NCI-H526 treated with DMSO at 0.1 percent for 48 hours (cell line): ENCODE measurements around the gene NELFE.
"Not testable (repeated sequence)": the region's sequence is repeated elsewhere in the genome, so short reads cannot be mapped to it uniquely, and the experiment has no call there.

Experiments
- DNase-seq: peaks from one replicate; lab custom pipeline; 2025; lab: John Stamatoyannopoulos, UW

The NELFE gene

GRCh38 chr6:31958741-31959739 is at the start of gene NELFE, which contains the start of gene SKIC2:
Gene NELFE (minus strand): TSS chr6:31958971. CDS start chr6:31958446, 525 bp downstream.
Gene SKIC2 (plus strand): TSS chr6:31959175. CDS start chr6:31959193, 18 bp downstream.
- peak; percentile 93 for DNase-seq

GRCh38 chr6:32008037-32008436 is 49.3 kb upstream of the NELFE start:
- not testable (repeated sequence) for DNase-seq

- not testable (repeated sequence) for DNase-seq
Observed at GRCh38 chr6:32007086-32007485, 48.3 kb upstream of the NELFE start.

- not testable (repeated sequence) for DNase-seq
Observed at GRCh38 chr6:32005991-32006529, 47.3 kb upstream of the NELFE start.

GRCh38 chr6:32005538-32005880 is 46.7 kb upstream of the NELFE start:
- DNase-seq: not testable (repeated sequence)

- not testable (repeated sequence) for DNase-seq
Observed at GRCh38 chr6:32004864-32005537, 46.2 kb upstream of the NELFE start.

GRCh38 chr6:32004393-32004792 is 45.6 kb upstream of the NELFE start:
- DNase-seq: not testable (repeated sequence)

- not testable (repeated sequence) for DNase-seq
Observed at GRCh38 chr6:32003301-32003700, 44.5 kb upstream of the NELFE start.

- not testable (repeated sequence) for DNase-seq
Observed at GRCh38 chr6:32002546-32003268, 43.9 kb upstream of the NELFE start.

- DNase-seq: not testable (repeated sequence)
Observed at GRCh38 chr6:31996385-31996784, 37.6 kb upstream of the NELFE start.

- DNase-seq: not testable (repeated sequence)
Observed at GRCh38 chr6:31994421-31994820, 35.6 kb upstream of the NELFE start.

- DNase-seq: not testable (repeated sequence)
Observed at GRCh38 chr6:31989363-31989762, 30.6 kb upstream of the NELFE start.

- DNase-seq: not testable (repeated sequence)
Observed at GRCh38 chr6:31981744-31982143, 23.0 kb upstream of the NELFE start, which contains the start of gene C4A. Gene C4A (plus strand): TSS chr6:31982057. CDS start chr6:31982108, 51 bp downstream.

GRCh38 chr6:31980998-31981397 is 22.2 kb upstream of the NELFE start:
- not testable (repeated sequence) for DNase-seq

- not testable (repeated sequence) for DNase-seq
Observed at GRCh38 chr6:31980195-31980876, 21.6 kb upstream of the NELFE start.

GRCh38 chr6:31979238-31979898 is 20.6 kb upstream of the NELFE start:
- DNase-seq: no peak

GRCh38 chr6:31978831-31979230 is 20.1 kb upstream of the NELFE start:
- DNase-seq: no peak

GRCh38 chr6:31977816-31978431 is 19.2 kb upstream of the NELFE start:
- no peak for DNase-seq

GRCh38 chr6:31976065-31976464 is 17.3 kb upstream of the NELFE start:
- DNase-seq: not testable (repeated sequence)
